ENCODE data around the gene RPS16. TPM values are rescaled to one million over a fixed set of nuclear protein-coding genes. Genes with fewer than 3 reads are reported as not detected.

RPS16 gene
- total and polyA plus RNA-seq, 2 of the 13 experiments (the other 11 are each of a cell fraction or from before 2014, with no cell fraction given), result 488 to 2,583 TPM

DNA sequence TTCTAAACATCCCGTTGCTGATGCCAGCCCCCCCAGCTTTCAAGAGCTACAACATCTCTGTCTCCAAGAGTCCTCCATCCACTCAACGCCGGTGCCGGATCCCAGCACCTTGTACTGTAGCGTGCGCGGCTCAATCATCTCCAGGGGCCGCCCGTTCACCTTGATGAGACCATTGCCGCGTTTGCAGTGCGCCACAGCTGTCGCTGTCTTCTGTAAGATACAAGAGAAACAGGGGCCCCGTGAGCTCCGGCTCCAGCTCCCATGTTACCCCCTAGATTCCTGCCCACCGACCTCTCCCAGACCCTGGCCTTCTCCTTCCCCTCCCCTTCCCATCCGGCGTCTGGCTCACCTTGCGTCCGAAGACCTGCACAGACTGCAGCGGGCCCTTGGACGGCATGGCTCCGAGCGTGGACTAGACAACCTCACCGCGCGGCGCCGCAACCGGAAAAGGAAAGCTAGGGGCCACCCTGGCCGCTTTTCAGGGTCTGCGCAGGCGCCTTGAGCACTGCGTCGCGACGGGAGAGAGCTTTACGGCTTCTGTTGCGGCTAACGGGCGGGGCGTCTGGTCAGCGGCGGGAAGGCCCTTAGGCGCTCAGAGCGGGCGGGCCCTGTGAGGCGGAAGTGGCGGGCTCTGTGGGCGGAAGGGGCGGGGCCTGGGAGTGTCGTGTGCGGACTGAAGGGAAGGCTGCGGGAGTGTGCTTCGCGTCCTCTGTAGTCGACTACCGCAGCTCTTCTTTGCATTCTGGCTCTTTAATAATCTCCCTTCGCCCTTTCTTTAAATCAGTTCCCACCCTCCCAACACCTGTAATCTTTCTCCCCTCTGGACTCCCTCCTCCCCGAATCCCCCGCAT lies at the start of gene RPS16 (continued):
- TF ChIP-seq, protein P1, sequence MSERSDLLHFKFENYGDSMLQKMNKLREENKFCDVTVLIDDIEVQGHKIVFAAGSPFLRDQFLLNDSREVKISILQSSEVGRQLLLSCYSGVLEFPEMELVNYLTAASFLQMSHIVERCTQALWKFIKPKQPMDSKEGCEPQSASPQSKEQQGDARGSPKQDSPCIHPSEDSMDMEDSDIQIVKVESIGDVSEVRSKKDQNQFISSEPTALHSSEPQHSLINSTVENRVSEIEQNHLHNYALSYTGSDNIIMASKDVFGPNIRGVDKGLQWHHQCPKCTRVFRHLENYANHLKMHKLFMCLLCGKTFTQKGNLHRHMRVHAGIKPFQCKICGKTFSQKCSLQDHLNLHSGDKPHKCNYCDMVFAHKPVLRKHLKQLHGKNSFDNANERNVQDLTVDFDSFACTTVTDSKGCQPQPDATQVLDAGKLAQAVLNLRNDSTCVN (CRISPR knock-in tag; IDR thresholded peaks at IDR 0.05; ENCODE audit: borderline replicate concordance), result peak; percentile 82
- no peak for TF ChIP-seq SMYD3 (CRISPR knock-in tag; IDR thresholded peaks at IDR 0.05)
- peak; percentile 96 for TF ChIP-seq THAP11 (CRISPR knock-in tag; IDR thresholded peaks at IDR 0.05)
- TF ChIP-seq MAFK (conservative IDR thresholded peaks at IDR 0.05 in 1 of 2, IDR thresholded peaks at IDR 0.05 in 1 of 2; ENCODE audit: low read length in 2 of 2), result no peak
- TF ChIP-seq SNAI1 (CRISPR knock-in tag; IDR thresholded peaks at IDR 0.05; ENCODE audit: borderline replicate concordance), result no peak
- peak; percentile 96 for TF ChIP-seq NR2C2 (CRISPR knock-in tag; IDR thresholded peaks at IDR 0.05; ENCODE audit: borderline replicate concordance)
- peak; percentile 89 for TF ChIP-seq ZBTB38 (CRISPR knock-in tag; IDR thresholded peaks at IDR 0.05)
- TF ChIP-seq GATAD1 (CRISPR knock-in tag; IDR thresholded peaks at IDR 0.05), result peak; percentile 99
- TF ChIP-seq, protein P2, sequence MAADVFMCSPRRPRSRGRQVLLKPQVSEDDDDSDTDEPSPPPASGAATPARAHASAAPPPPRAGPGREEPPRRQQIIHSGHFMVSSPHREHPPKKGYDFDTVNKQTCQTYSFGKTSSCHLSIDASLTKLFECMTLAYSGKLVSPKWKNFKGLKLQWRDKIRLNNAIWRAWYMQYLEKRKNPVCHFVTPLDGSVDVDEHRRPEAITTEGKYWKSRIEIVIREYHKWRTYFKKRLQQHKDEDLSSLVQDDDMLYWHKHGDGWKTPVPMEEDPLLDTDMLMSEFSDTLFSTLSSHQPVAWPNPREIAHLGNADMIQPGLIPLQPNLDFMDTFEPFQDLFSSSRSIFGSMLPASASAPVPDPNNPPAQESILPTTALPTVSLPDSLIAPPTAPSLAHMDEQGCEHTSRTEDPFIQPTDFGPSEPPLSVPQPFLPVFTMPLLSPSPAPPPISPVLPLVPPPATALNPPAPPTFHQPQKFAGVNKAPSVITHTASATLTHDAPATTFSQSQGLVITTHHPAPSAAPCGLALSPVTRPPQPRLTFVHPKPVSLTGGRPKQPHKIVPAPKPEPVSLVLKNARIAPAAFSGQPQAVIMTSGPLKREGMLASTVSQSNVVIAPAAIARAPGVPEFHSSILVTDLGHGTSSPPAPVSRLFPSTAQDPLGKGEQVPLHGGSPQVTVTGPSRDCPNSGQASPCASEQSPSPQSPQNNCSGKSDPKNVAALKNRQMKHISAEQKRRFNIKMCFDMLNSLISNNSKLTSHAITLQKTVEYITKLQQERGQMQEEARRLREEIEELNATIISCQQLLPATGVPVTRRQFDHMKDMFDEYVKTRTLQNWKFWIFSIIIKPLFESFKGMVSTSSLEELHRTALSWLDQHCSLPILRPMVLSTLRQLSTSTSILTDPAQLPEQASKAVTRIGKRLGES (CRISPR knock-in tag; IDR thresholded peaks at IDR 0.05; ENCODE audit: borderline replicate concordance), result no peak
- no peak for TF ChIP-seq HNF4A (CRISPR knock-in tag; IDR thresholded peaks at IDR 0.05)
- TF ChIP-seq IKZF4 (CRISPR knock-in tag; IDR thresholded peaks at IDR 0.05; ENCODE audit: borderline replicate concordance, low read depth, not compliant biosample characterization), result no peak
- TF ChIP-seq, protein P3, sequence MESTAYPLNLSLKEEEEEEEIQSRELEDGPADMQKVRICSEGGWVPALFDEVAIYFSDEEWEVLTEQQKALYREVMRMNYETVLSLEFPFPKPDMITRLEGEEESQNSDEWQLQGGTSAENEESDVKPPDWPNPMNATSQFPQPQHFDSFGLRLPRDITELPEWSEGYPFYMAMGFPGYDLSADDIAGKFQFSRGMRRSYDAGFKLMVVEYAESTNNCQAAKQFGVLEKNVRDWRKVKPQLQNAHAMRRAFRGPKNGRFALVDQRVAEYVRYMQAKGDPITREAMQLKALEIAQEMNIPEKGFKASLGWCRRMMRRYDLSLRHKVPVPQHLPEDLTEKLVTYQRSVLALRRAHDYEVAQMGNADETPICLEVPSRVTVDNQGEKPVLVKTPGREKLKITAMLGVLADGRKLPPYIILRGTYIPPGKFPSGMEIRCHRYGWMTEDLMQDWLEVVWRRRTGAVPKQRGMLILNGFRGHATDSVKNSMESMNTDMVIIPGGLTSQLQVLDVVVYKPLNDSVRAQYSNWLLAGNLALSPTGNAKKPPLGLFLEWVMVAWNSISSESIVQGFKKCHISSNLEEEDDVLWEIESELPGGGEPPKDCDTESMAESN (CRISPR knock-in tag; conservative IDR thresholded peaks at IDR 0.05), result peak; percentile 96
- TF ChIP-seq, protein P4, sequence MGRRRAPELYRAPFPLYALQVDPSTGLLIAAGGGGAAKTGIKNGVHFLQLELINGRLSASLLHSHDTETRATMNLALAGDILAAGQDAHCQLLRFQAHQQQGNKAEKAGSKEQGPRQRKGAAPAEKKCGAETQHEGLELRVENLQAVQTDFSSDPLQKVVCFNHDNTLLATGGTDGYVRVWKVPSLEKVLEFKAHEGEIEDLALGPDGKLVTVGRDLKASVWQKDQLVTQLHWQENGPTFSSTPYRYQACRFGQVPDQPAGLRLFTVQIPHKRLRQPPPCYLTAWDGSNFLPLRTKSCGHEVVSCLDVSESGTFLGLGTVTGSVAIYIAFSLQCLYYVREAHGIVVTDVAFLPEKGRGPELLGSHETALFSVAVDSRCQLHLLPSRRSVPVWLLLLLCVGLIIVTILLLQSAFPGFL (CRISPR knock-in tag; IDR thresholded peaks at IDR 0.05), result no peak
- peak; percentile 85 for TF ChIP-seq KMT2B (CRISPR knock-in tag; IDR thresholded peaks at IDR 0.05)
- TF ChIP-seq ZNF33A (CRISPR knock-in tag; IDR thresholded peaks at IDR 0.05; ENCODE audit: borderline replicate concordance), result no peak
- TF ChIP-seq ZNF737 (CRISPR knock-in tag; IDR thresholded peaks at IDR 0.05; ENCODE audit: borderline replicate concordance), result no peak
- peak; percentile 77; the same call in 1 of the 2 replicates for TF ChIP-seq ZNF792 (CRISPR knock-in tag; IDR thresholded peaks at IDR 0.05)
- no peak; the same call in 1 of the 2 replicates for TF ChIP-seq ZNF431 (CRISPR knock-in tag; IDR thresholded peaks at IDR 0.05; ENCODE audit: borderline replicate concordance, low read depth)
- peak; percentile 55; the same call in 1 of the 2 replicates for TF ChIP-seq KLF15 (CRISPR knock-in tag; IDR thresholded peaks at IDR 0.05; ENCODE audit: borderline replicate concordance)
- 0 out of 2 replicates have a peak, but pooled peaks have one; percentile 82 for TF ChIP-seq ZBTB8A (CRISPR knock-in tag; IDR thresholded peaks at IDR 0.05; ENCODE audit: borderline replicate concordance, low read depth)
- TF ChIP-seq ISL2 (CRISPR knock-in tag; IDR thresholded peaks at IDR 0.05), result peak; percentile 63

Measured in HepG2 (cell line).